GM23248 (cell line): Measurements from ENCODE around the gene FMR1NB. TPM values are rescaled to one million over a fixed set of nuclear protein-coding genes. Genes with fewer than 3 reads are reported as not detected.

Experiments
- DNase-seq: peaks from one replicate; pipeline ENCODE4 v3.0.0-alpha.2; 2015
- H2AFZ ChIP-seq: fragments of 200-600 bp; sonication (generic); 2 replicates; pipeline ENCODE4 v1.6.1; 2016; ENCODE audit warnings: antibody characterized with exemption
- H3F3A ChIP-seq: fragments of 200-600 bp; sonication (generic); 2 replicates; pipeline ENCODE4 v1.6.1; 2016; ENCODE audit warnings: mild to moderate bottlenecking, antibody characterized with exemption, mixed run types; ENCODE audit not compliant: insufficient read depth
- H3K27ac ChIP-seq: fragments of 200-600 bp; sonication (generic); 2 replicates; pipeline ENCODE4 v1.5.1; 2016; ENCODE audit warnings: mild to moderate bottlenecking
- H3K27me3 ChIP-seq: fragments of 200-600 bp; sonication (generic); replicated peaks from 2 replicates; pipeline ENCODE4 v1.6.1; 2016; ENCODE audit warnings: mild to moderate bottlenecking; ENCODE audit not compliant: insufficient read depth
- H3K36me3 ChIP-seq: fragments of 200-600 bp; sonication (generic); 2 replicates; pipeline ENCODE4 v1.6.1; 2016; ENCODE audit warnings: low read depth, mild to moderate bottlenecking
- H3K4me1 ChIP-seq: fragments of 200-600 bp; sonication (generic); 2 replicates; pipeline ENCODE4 v1.6.1; 2016; ENCODE audit warnings: mild to moderate bottlenecking; ENCODE audit not compliant: insufficient read depth
- H3K4me2 ChIP-seq: fragments of 200-600 bp; sonication (generic); one replicate; pipeline ENCODE4 v1.6.1; 2016; ENCODE audit warnings: mild to moderate bottlenecking; ENCODE audit not compliant: unreplicated experiment
- H3K4me3 ChIP-seq: fragments of 200-600 bp; sonication (generic); 2 replicates; pipeline ENCODE4 v1.5.1; 2016; ENCODE audit warnings: mild to moderate bottlenecking
- H3K79me2 ChIP-seq: fragments of 200-600 bp; sonication (generic); 2 replicates; pipeline ENCODE4 v1.6.1; 2016; ENCODE audit warnings: mild to moderate bottlenecking; ENCODE audit not compliant: insufficient read depth
- H3K9ac ChIP-seq: fragments of 200-600 bp; sonication (generic); 2 replicates; pipeline ENCODE4 v1.6.1; 2016; ENCODE audit warnings: mild to moderate bottlenecking
- H3K9me2 ChIP-seq: fragments of 200-600 bp; sonication (generic); 2 replicates; pipeline ENCODE4 v1.6.1; 2016; ENCODE audit warnings: mixed run types, mild to moderate bottlenecking, moderate library complexity; ENCODE audit not compliant: insufficient read depth
- H3K9me3 ChIP-seq: fragments of 200-600 bp; sonication (generic); one replicate; pipeline ENCODE4 v1.6.1; 2017; ENCODE audit warnings: low read depth
- H4K20me1 ChIP-seq: fragments of 200-600 bp; sonication (generic); 2 replicates; pipeline ENCODE4 v1.6.0; 2016; ENCODE audit not compliant: insufficient read depth
- EZH2 ChIP-seq: fragments of 200-600 bp; sonication (generic); IDR thresholded peaks from 2 replicates; pipeline ENCODE4 v1.6.1; 2018; ENCODE audit warnings: antibody characterized with exemption, mild to moderate bottlenecking; ENCODE audit not compliant: insufficient read depth, poor library complexity, severe bottlenecking
- EZH2phosphoT487 ChIP-seq: fragments of 200-600 bp; sonication (generic); IDR thresholded peaks from 2 replicates; pipeline ENCODE4 v1.6.1; 2018; ENCODE audit warnings: antibody characterized with exemption, moderate library complexity, mild to moderate bottlenecking, low read depth; ENCODE audit not compliant: insufficient read depth
- WGBS, 2 experiments: methylation state at CpG; one replicate each; pipeline ENCODE4 v1.1.6; 2015 to 2017; ENCODE audit warnings: low lambda C conversion rate in 2 of 2, low coverage in 1 of 2; ENCODE audit errors: missing lambda C conversion rate in 2 of 2; 5-methylcytosine and 5-hydroxymethylcytosine counted together
- in situ Hi-C: fragments of 300-500 bp; cut with MboI; formaldehyde crosslinking; loops from 2 replicates; pipeline ENCODE4 v1.15.0; 2020
- polyA plus RNA-seq: library from polyadenylated mRNA; unstranded; fragments of >200 nt; fragmentation: Nextera tagmentation; extraction: Ambion mirVana; gene quantifications from 2 replicates; pipeline ENCODE4 v1.2.1, GENCODE V29; 2016
- total RNA-seq: library from RNA; depleted of rRNA; stranded (reverse); fragments of >200 nt; shearing (Covaris generic); gene quantifications from 2 replicates; pipeline ENCODE4 v1.2.3, GENCODE V29; 2014

The FMR1NB gene
- total and polyA plus RNA-seq, 2 experiments from 2014 or later, result not detected

GRCh38 chrX:148047200-148047599 lies 66.1 kb downstream of the FMR1NB start:
- no peaks in the 10 kb centered on the region for H3K36me3 ChIP-seq
- H3K9me2 ChIP-seq, result no peaks in the 10 kb centered on the region
- no peaks in the 10 kb centered on the region for H3K9me3 ChIP-seq
- no peaks in the 10 kb centered on the region for H3K4me1 ChIP-seq
- no peak overlapping the region for H3K9ac ChIP-seq
- no peak overlapping the region for H2AFZ ChIP-seq
- WGBS, 2 experiments, result 68 to 71% methylated on average over 4 of the region's 4 CpGs
- no peaks in the 10 kb centered on the region for H4K20me1 ChIP-seq
- no peak overlapping the region for H3K4me3 ChIP-seq
- H3F3A ChIP-seq, result no peaks in the 10 kb centered on the region
- no peak for DNase-seq
- in situ Hi-C loops, result no loop called here
- H3K4me2 ChIP-seq, result no peak overlapping the region
- no peaks in the 10 kb centered on the region for H3K79me2 ChIP-seq
- H3K27ac ChIP-seq, result no peak overlapping the region
- TF ChIP-seq EZH2phosphoT487 (no peak), EZH2 (no peak)
- no peaks in the 10 kb centered on the region for H3K27me3 ChIP-seq

GRCh38 chrX:148049441-148049840 lies 68.3 kb downstream of the FMR1NB start:
- H3K4me3 ChIP-seq, result no peak overlapping the region
- no peak overlapping the region for H3K4me2 ChIP-seq
- TF ChIP-seq EZH2phosphoT487 (no peak), EZH2 (no peak)
- no peaks in the 10 kb centered on the region for H3K9me2 ChIP-seq
- H3K36me3 ChIP-seq, result no peaks in the 10 kb centered on the region
- no peak overlapping the region for H3K27ac ChIP-seq
- H4K20me1 ChIP-seq, result no peaks in the 10 kb centered on the region
- WGBS, 2 experiments, result 25 to 27% methylated on average over 4 of the region's 4 CpGs
- no peak overlapping the region for H2AFZ ChIP-seq
- no peaks in the 10 kb centered on the region for H3K9me3 ChIP-seq
- no peaks in the 10 kb centered on the region for H3F3A ChIP-seq
- in situ Hi-C loops, result no loop called here
- H3K79me2 ChIP-seq, result no peaks in the 10 kb centered on the region
- DNase-seq, result peak; percentile 40
- no peak overlapping the region for H3K9ac ChIP-seq
- H3K27me3 ChIP-seq, result no peaks in the 10 kb centered on the region
- H3K4me1 ChIP-seq, result no peaks in the 10 kb centered on the region

- Histone ChIP-seq H4K20me1 (no peaks in the 10 kb centered on the region), H3K79me2 (no peaks in the 10 kb centered on the region), H3K4me1 (no peaks in the 10 kb centered on the region), H3K9me2 (no peaks in the 10 kb centered on the region), H3K27ac (no peak overlapping the region), H3F3A (no peaks in the 10 kb centered on the region), H3K27me3 (no peaks in the 10 kb centered on the region), H3K4me2 (no peak overlapping the region), H3K9me3 (no peaks in the 10 kb centered on the region), H3K9ac (no peak overlapping the region), H3K4me3 (no peak overlapping the region), H2AFZ (no peak overlapping the region), H3K36me3 (no peaks in the 10 kb centered on the region)
- TF ChIP-seq EZH2 (no peak), EZH2phosphoT487 (no peak)
- WGBS, 2 experiments, result 89 to 94% methylated on average over 15 to 32 of the region's 35 CpGs
- DNase-seq, result no peak
- in situ Hi-C loops, result no loop called here
Measured at GRCh38 chrX:148051973-148052372, 70.8 kb downstream of the FMR1NB start.

- no peak overlapping the region for H3K9ac ChIP-seq
- DNase-seq, result no peak
- 58 to 81% methylated on average over 2 of the region's 2 CpGs for WGBS, 2 experiments
- no peaks in the 10 kb centered on the region for H3K79me2 ChIP-seq
- no peaks in the 10 kb centered on the region for H4K20me1 ChIP-seq
- no peaks in the 10 kb centered on the region for H3F3A ChIP-seq
- H3K9me2 ChIP-seq, result no peaks in the 10 kb centered on the region
- no peak for TF ChIP-seq EZH2phosphoT487
- TF ChIP-seq EZH2, result no peak
- H3K4me1 ChIP-seq, result no peaks in the 10 kb centered on the region
- in situ Hi-C loops, result no loop called here
- no peaks in the 10 kb centered on the region for H3K36me3 ChIP-seq
- no peak overlapping the region for H2AFZ ChIP-seq
- H3K27ac ChIP-seq, result no peak overlapping the region
- no peak overlapping the region for H3K4me3 ChIP-seq
- no peaks in the 10 kb centered on the region for H3K9me3 ChIP-seq
- H3K27me3 ChIP-seq, result no peaks in the 10 kb centered on the region
- no peak overlapping the region for H3K4me2 ChIP-seq
Measured at GRCh38 chrX:148067285-148067684, 86.1 kb downstream of the FMR1NB start.
